ENCODE data around the gene RAB40C. TPM values are rescaled to one million over a fixed set of nuclear protein-coding genes. Genes with fewer than 3 reads are reported as not detected.

The RAB40C gene
- total RNA-seq, 1 experiment from 2014 or later, result 17.7 TPM

GRCh38 chr16:590188-590814 lies 435 bp downstream of the RAB40C start:
- Mint-ChIP-seq H3K27ac (ENCODE audit: low read depth, unreplicated experiment) (peak overlapping the region; percentile 96), H3K4me1 (ENCODE audit: insufficient read depth, unreplicated experiment) (peaks cover 42% of the 10 kb centered on the region), H3K9me3 (ENCODE audit: unreplicated experiment) (no peaks in the 10 kb centered on the region), H3K27me3 (ENCODE audit: insufficient read depth, unreplicated experiment) (no peaks in the 10 kb centered on the region), H3K36me3 (ENCODE audit: insufficient read depth, unreplicated experiment) (peaks cover 57% of the 10 kb centered on the region), H3K4me3 (ENCODE audit: unreplicated experiment) (peak overlapping the region; percentile 91)
- TF ChIP-seq CTCF (IDR thresholded peaks at IDR 0.05; ENCODE audit: unreplicated experiment), result no peak
- ChIA-PET CTCF (interaction anchor here (0.6 to 1.1 kb wide), 6 partner anchors 34 to 78 kb away, joined by 3 to 5 read pairs (median 3); partner anchors contain the start of gene RHOT2), POLR2A (interaction anchor here (0.6 to 5.7 kb wide), 15 partner anchors 10 to 1571 kb away, joined by 3 to 88 read pairs (median 3); partner anchors contain the start of genes CAPN15, METTL26, RAB11FIP3 and RHBDL1)
- intact Hi-C loops (cut with micrococcal nuclease), result no loop called here
- no TSS peak for BruUV-seq (replicated peaks)
- peak; percentile 46 for DNase-seq (ENCODE audit: unreplicated experiment)

GRCh38 chr16:590815-591200 lies 942 bp downstream of the RAB40C start:
- POLR2A ChIA-PET, result interaction anchor here (0.6 to 5.7 kb wide), 12 partner anchors 10 to 1571 kb away, joined by 3 to 88 read pairs (median 3); partner anchors contain the start of genes CAPN15, METTL26, RAB11FIP3 and WDR24
- Mint-ChIP-seq H3K27ac (ENCODE audit: low read depth, unreplicated experiment) (peak overlapping the region; percentile 70), H3K4me3 (ENCODE audit: unreplicated experiment) (peak overlapping the region; percentile 91), H3K27me3 (ENCODE audit: insufficient read depth, unreplicated experiment) (no peaks in the 10 kb centered on the region), H3K9me3 (ENCODE audit: unreplicated experiment) (no peaks in the 10 kb centered on the region), H3K36me3 (ENCODE audit: insufficient read depth, unreplicated experiment) (peaks cover 54% of the 10 kb centered on the region), H3K4me1 (ENCODE audit: insufficient read depth, unreplicated experiment) (peaks cover 42% of the 10 kb centered on the region)
- no TSS peak for BruUV-seq (replicated peaks)
- TF ChIP-seq CTCF (IDR thresholded peaks at IDR 0.05; ENCODE audit: unreplicated experiment), result no peak
- CTCF ChIA-PET, result interaction anchor here (0.6 to 1.1 kb wide), 5 partner anchors 33 to 77 kb away, joined by 3 to 5 read pairs (median 3); partner anchors contain the start of gene RHOT2
- no peak for DNase-seq (ENCODE audit: unreplicated experiment)
- intact Hi-C loops (cut with micrococcal nuclease), result no loop called here

GRCh38 chr16:591231-591630 lies 1.4 kb downstream of the RAB40C start:
- H3K4me3 Mint-ChIP-seq (ENCODE audit: unreplicated experiment), result peak overlapping the region; percentile 91
- POLR2A ChIA-PET, result interaction anchor here (1.1 to 5.7 kb wide), 4 partner anchors 31 to 128 kb away, joined by 4 to 88 read pairs (median 46); partner anchors contain the start of gene METTL26
- no TSS peak for BruUV-seq (replicated peaks)
- no peaks in the 10 kb centered on the region for H3K27me3 Mint-ChIP-seq (ENCODE audit: insufficient read depth, unreplicated experiment)
- peaks cover 46% of the 10 kb centered on the region for H3K4me1 Mint-ChIP-seq (ENCODE audit: insufficient read depth, unreplicated experiment)
- peak overlapping the region; percentile 70 for H3K27ac Mint-ChIP-seq (ENCODE audit: low read depth, unreplicated experiment)
- CTCF ChIA-PET, result interaction anchor here (1.0 to 1.2 kb wide), 4 partner anchors 53 to 77 kb away, joined by 3 to 7 read pairs (median 3); partner anchors contain the start of gene RHOT2
- DNase-seq (ENCODE audit: unreplicated experiment), result no peak
- H3K9me3 Mint-ChIP-seq (ENCODE audit: unreplicated experiment), result no peaks in the 10 kb centered on the region
- peaks cover 58% of the 10 kb centered on the region for H3K36me3 Mint-ChIP-seq (ENCODE audit: insufficient read depth, unreplicated experiment)
- no peak for TF ChIP-seq CTCF (IDR thresholded peaks at IDR 0.05; ENCODE audit: unreplicated experiment)
- intact Hi-C loops (cut with micrococcal nuclease), result no loop called here

- CTCF ChIA-PET, result interaction anchor here (0.6 to 1.8 kb wide), 8 partner anchors 18 to 68 kb away, joined by 3 to 18 read pairs (median 4); no protein-coding TSS in a partner anchor
- H3K4me3 Mint-ChIP-seq (ENCODE audit: unreplicated experiment), result peak overlapping the region; percentile 91
Measured at GRCh38 chr16:591892-592517, 2.1 kb downstream of the RAB40C start.

More at GRCh38 chr16:591892-592517, 2.1 kb downstream of the RAB40C start:
- no peak for TF ChIP-seq CTCF (IDR thresholded peaks at IDR 0.05; ENCODE audit: unreplicated experiment)
- no TSS peak for BruUV-seq (replicated peaks)
- Mint-ChIP-seq H3K27ac (ENCODE audit: low read depth, unreplicated experiment) (peak overlapping the region; percentile 59), H3K9me3 (ENCODE audit: unreplicated experiment) (no peaks in the 10 kb centered on the region), H3K36me3 (ENCODE audit: insufficient read depth, unreplicated experiment) (peaks cover 63% of the 10 kb centered on the region), H3K4me1 (ENCODE audit: insufficient read depth, unreplicated experiment) (peaks cover 54% of the 10 kb centered on the region), H3K27me3 (ENCODE audit: insufficient read depth, unreplicated experiment) (no peaks in the 10 kb centered on the region)
- DNase-seq (ENCODE audit: unreplicated experiment), result no peak
- intact Hi-C loops (cut with micrococcal nuclease), result loop anchor here (2.0 kb wide), 1 partner anchor 45 kb away; the partner anchor contains the start of gene METTL26
- POLR2A ChIA-PET, result interaction anchor here (0.9 to 5.7 kb wide), 15 partner anchors 10 to 539 kb away, joined by 3 to 88 read pairs (median 11); partner anchors contain the start of genes CAPN15, MCRIP2, METTL26 and POLR3K

Measured in MCF 10A (cell line).